ENCODE data around the gene CSF1R.

The CSF1R gene

GRCh38 chr5:150069672-150070627 lies 16.4 kb downstream of the CSF1R start:
- no peak for DNase-seq

GRCh38 chr5:150068961-150069645 lies 17.3 kb downstream of the CSF1R start:
- no peak for DNase-seq

- DNase-seq = no peak
Measured at GRCh38 chr5:150068472-150068871, 17.9 kb downstream of the CSF1R start.

- no peak for DNase-seq
Measured at GRCh38 chr5:150068071-150068470, 18.3 kb downstream of the CSF1R start.

DNA sequence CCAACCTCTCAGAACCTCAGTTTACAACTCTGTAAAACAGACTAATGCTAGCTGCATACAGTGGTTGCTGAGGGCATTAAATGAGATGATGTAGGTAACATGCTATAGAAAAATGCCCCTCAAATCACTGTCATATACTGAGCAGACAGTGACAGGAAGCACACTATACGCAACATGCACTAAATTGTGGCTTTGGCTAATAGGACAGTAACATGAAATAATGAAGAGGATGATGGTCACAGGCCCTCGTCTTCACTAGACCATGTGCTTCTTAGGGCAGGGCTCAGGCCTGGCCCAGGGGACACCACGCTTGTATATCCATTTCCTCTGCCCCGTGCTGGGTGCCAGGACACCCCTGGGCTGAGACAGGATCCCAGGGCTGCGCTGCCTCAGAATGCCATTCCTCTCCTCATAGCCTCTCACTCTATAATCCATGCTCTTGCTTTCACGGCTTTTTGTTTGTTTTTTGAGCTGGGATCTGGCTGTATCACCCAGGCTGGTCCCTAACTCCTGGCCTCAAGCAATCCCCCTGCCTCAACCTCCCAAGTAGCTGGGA lies 18.9 kb downstream of the CSF1R start:
- no peak for DNase-seq

DNA sequence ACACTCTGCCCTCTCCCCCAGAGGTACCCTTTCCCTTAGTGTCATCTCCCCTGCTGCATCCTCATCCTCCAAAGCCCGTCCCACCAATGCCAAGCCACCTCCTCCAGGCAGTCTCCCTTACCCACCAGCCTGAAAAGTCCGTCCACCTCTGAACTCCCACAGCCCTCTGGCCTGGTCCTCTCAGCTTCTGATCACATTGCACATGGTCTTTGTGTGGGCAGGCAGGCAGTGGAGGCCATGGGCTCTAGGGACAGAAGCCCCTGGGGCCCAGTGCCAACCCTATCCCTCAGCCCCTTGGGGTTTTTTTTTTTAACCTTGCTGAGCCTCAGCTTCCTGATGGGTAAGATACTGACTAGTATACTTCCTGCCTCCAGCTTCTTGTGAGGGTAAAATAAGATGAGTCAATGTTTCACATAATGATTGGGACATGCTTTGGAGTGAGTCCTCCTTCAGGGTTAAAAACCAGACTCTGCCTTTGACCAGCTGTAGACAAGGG lies 19.4 kb downstream of the CSF1R start:
- DNase-seq = no peak

GRCh38 chr5:150066436-150066835 lies 19.9 kb downstream of the CSF1R start:
- DNase-seq = no peak

DNA sequence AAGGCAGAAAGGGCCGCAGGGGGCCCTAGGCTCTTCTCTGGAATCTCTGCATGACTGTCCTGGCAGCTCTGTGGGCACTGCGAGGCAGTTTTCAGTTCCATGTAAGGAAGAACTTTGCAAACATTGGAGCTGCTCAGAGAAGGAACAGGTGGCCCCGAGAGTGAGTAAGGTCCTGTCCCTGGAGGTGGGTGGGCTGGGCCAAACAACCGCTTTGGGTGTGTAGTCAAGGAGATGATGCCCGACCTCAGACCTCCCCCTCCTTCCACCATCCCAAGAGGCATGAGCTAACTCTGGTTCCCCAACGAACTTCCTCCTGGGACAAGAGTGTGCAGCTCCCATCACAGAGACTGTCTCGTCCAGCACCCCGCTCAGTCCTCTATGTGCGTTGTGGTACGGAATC lies 20.5 kb downstream of the CSF1R start:
- DNase-seq = no peak

- no peak for DNase-seq
Measured at GRCh38 chr5:150065346-150065745, 21.0 kb downstream of the CSF1R start.

- DNase-seq = no peak
Measured at GRCh38 chr5:150064681-150065220, 21.6 kb downstream of the CSF1R start.

DNA sequence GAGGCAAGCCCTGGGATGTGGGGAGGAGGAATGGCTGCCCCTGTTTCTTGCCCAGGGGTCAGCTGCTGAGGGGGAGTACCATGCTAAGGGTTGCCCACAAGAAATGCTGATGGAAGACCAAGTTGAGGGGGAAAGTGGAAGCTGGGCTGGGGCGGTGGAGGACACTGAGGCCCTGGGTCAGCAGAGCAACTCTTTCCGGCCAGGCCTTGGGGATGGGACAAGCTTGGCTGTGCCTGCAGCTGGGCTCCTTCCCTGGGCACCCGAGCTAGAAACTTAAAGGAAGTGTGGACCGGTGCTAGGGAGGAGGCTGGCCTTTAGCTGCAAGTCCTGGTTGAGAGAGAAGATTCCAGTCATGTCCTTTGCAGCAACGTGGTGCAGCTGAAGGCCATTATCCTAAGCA lies 22.7 kb downstream of the CSF1R start:
- no peak for DNase-seq

DNA sequence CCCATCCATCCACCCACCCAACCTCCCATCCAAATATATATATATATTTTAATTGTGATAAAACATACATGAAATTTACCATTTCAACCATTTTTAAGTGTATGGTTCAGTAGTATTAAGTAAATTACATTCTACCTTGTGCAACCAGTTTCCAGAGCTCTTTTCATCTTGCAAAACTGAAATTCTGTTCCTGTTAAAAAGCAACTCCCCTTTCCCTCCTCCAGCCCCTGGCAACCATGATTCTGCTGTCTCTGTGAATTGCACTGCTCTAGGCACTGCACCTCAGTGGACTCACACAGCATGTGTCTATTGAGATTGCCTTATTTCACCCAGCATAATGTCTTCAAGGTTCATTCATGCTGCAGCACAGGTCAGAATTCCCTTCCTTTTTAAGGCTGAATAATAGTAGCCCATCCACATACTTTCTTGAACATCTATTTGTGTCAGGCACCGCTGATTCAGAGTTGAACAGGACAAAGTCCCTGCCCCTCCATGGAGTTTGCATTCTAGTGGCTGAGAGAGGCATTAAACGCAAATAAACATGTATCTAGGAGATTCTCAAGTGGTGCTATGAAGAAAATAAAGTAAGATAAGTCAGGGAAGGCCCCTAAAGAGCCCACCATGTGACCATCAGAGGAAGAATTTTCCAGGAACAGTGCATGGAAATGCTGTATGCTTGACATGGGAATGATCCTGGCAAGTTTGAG lies 24.0 kb downstream of the CSF1R start:
- no peak for DNase-seq

GRCh38 chr5:150061538-150061995 lies 24.8 kb downstream of the CSF1R start:
- DNase-seq = no peak

DNA sequence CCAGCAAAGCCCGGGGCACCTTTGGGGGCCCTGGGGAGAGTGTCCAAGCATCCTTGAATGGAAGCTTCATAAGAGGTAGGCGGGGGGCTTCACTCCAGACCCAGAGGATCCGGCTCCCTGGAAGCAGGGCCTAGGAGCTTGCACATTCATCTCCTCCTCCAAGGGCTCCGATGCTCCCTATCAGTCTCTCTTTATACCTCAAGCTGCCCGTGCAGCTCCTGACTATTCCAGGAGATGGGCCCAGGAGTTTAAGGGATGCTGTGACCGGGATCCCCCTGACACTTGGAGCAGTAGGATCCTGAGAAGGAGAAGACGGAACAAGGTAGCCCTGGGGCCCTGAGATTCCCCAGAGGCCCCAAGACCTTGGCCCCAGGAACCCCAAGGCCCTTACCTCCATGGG lies 25.9 kb downstream of the CSF1R start:
- DNase-seq = no peak

DNA sequence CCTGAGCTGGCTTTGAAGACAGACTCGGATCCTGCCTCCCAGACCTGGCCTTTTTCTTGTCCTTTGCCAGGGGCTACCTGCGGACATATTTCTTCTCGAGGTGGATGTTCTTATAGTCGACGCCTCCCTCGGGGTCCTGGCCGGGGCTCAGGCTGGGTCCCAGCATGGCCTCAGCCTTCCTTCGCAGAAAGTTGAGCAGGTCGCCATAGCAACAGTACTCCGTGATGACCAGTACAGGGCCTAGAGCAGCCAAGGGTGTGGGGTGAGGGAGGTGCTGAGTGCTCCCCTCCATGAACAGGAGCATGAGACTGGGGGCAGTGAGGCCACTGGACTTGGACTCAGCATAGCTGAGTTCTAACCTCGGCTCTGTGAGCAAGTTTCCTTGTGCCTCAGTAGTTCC lies 26.7 kb downstream of the CSF1R start:
- no peak for DNase-seq

GRCh38 chr5:150058480-150059126 lies 27.8 kb downstream of the CSF1R start:
- DNase-seq = no peak

DNA sequence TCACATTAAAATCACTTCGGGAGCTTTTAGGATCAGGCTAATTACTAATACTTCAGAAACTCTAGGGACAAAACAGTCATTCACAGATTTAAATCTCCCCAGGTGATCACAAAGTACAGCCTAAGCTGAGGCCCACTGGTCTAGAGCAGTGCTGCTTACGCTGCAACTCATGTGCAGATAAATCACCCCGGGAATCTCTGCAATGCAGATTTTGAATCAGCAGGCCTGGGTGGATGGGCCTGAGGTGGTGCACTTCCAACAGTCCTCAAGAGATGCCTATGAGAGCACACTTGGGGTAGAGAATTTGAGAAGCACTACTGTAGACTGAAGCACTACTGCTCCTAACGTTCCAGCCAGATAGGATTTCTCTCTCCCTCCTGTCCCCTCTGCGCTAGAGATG lies 28.4 kb downstream of the CSF1R start:
- DNase-seq = no peak

DNA sequence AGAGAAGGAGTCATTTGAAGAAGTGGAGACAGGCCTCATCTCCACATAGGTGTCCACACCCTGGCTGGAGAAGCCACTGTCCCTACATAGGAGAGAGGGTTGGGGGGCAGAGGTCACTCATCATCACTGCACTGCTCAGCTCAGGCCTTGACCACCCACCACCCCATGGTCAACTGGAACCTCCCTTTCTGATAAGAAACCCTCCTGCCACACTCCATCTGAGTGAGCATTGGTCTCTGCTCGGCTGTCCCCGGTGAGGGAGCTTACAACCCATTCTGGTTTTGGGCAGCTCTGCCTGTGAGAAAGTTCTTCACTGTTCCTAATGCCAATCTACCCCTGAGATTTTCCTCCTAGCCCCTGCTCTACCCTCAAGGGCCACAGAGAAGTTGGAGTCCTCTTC lies 28.8 kb downstream of the CSF1R start:
- no peak for DNase-seq

DNA sequence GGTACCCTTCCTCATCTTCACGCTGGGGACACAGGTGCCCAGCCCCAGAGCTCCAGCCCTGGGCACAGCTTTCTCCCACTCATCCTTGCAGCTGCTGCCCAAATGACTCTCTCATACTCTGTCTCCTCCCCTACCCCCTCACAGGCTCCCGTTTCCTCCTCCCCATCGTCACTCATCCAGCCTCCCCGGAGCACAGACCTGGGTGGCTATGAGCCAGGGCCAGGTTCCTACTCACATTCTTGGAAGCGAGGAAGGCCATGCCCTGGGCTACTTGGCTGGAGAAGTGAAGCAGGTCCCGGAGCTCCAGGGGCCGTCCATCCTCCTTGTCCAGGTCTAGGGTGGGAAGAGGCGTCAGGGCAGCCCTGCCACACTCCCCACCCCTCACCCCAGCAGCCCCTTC lies 29.3 kb downstream of the CSF1R start:
- no peak for DNase-seq

DNA sequence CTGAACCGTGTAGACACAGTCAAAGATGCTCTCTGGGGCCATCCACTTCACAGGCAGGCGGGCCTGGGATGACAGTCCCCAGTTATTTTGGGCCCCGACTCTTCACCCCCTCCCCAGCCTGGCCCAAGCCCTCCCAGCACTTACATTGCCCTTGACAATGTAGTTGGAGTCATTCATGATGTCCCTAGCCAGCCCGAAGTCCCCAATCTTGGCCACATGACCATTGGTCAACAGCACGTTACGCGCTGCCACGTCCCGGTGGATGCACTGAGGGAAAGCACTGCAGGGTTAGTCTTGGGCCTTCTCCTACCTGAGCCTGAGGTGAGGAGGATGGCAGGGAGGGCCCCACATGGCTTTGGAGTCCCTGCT lies 30.3 kb downstream of the CSF1R start:
- DNase-seq = no peak

DNA sequence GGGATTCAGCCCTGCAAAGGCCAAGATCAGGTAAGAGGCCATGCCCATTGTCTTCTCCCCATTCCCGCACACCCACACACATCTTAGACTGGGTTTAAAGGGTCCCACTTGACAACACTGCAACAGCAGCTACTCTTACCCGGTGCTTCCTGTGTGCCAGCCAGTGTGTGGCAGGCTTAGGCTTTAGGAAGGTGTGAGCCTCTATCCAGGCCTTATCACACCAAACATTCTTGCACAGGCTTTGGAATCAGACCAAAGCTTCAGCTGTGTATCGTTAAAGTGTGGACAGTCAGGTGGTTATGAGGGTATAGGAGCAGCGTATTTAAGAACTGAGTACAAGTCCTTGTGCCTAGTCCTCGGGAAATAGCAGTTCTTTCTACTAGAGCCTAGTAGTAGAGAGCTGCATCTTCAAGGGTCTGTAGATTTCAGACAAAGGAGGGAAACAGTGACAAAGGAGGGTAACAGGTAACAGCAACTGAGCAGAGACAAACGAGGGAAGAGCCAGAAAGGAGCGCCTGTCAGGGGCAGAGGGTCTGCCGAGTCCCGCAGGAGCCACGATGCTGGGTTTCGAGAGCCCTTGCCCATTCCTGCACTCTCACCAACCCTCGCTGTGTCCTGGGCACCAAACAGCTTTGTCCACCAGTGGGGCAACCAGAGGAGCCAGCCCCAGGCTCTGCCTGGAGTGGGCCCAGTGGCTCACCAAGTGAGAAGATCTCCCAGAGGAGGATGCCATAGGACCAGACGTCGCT lies 30.9 kb downstream of the CSF1R start:
- no peak for DNase-seq

GRCh38 chr5:150054569-150054968 lies 31.8 kb downstream of the CSF1R start:
- DNase-seq = no peak
